Kidney capillary endothelial cell (primary cell): Measurements from ENCODE around the gene POR.

Source experiments
- DNase-seq: peaks from one replicate; pipeline ENCODE4 v3.0.0-alpha.2; 2018; ENCODE audit warnings: low spot score

POR gene

GRCh38 chr7:75979759-75980429 is 64.9 kb downstream of the POR start:
- DNase-seq, result no peak

DNA sequence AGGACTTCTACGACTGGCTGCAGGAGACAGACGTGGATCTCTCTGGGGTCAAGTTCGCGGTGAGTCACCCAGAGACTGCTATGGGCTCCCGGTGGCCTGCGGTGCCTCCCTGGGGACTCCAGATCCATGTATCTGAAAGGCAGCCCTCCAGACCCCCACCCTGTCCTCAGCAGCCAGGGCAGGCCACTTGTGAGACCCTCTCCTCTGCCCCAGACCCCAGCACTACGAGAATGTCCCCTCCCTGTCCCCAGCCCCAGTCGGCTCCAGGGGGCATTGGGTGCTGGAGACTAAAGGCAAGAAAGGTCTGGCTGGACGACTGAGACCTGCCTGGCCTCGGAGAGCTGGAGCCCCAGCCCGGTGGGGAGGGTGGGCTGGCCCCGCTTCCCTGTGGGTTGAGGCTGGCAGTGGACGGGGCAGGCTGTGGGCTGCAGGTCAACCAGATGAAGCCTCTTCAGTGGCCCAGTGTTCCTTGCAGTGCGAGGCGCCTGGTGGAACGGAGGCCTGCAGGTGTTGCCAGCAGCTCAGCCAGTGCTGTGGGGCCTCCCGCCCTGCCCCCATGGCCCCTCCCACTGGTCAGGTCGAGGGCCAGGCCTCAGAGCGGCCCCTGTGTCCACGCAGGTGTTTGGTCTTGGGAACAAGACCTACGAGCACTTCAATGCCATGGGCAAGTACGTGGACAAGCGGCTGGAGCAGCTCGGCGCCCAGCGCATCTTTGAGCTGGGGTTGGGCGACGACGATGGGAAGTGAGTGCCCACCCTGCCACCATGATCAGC is 65.7 kb downstream of the POR start:
- DNase-seq, result no peak

DNA sequence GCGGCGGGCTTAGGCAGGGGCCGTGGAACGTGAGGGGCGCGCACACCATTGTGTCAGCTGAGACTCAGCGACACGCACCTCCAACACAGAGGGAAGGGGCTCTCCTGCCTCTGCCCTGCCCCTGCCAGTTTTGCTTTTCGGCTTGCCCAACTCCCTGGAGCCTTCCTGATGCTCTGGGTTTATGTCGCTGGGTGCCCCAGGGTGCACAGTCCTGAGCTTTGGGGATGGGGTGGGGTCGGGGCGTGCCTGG is 66.2 kb downstream of the POR start:
- no peak for DNase-seq

DNA sequence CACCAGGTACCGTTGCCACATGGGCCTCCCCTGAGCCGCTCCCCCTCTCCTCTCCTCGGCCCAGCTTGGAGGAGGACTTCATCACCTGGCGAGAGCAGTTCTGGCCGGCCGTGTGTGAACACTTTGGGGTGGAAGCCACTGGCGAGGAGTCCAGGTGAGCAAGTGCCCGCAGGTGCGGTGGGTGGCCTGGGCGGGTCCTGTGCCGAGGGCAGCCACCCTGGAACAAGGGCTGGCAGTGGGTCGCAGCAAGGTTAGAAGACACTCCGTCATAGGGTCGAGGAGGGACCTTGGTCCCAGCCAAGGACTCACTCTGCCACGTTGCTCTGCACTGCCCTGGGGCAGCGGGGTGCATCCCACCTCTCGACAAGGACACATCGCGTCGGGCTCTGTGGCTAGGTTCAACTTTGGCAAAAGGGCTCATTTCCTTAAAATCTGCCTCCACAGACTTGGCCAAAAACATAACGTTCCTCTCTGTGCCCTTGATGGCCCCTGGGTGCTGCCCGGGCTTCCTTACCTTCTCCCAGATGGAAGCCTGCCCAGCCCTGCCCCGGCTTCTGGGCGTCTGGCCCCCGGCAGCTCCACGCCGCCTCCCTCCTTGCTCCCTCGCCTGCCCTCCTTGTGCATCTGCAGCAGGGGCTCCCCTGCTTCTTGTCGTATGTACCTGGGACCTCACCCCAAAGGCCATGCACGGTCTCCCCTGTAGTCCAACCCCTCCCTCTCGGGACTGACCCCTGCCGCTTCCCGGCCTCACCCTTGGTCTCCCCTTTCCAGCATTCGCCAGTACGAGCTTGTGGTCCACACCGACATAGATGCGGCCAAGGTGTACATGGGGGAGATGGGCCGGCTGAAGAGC is 66.7 kb downstream of the POR start:
- DNase-seq, result no peak

GRCh38 chr7:75982306-75983064 is 67.5 kb downstream of the POR start:
- no peak for DNase-seq

GRCh38 chr7:75983471-75984129 is 68.6 kb downstream of the POR start:
- DNase-seq, result no peak

DNA sequence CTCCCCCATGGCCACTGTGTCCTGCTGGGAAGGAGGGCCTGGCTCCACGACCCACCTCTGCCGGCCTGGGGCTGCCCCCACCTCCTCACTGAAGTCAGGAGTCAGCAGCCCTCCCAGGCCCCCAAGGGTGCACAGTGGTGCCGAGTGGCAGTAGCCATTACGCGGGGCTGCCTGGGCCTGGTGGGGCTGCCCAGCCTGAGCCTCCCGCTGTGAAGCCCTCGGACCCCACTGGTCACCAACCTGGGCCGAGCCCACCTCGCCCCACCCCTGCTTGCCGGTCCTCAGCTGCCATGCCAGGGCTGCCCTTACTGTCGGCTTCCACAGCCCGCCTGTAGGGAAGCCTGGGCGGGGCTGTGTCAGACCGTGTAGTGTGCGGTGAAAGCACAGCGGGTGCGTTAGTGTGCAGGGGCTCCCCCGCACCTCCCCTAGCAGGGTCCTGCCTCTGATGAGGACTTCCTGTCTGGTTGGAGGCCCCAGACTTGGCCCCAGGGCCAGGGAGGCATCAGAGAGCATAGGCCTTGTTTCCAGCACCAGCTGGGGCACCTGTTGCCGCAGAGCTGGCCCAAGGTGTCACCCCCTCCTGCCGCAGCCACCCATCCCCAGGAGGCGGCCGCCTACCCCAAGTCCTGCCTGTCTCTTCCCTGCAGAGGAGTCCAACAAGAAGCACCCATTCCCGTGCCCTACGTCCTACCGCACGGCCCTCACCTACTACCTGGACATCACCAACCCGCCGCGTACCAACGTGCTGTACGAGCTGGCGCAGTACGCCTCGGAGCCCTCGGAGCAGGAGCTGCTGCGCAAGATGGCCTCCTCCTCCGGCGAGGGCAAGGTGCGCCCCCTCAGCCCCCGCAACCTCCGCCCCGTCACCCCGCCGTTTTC is 69.4 kb downstream of the POR start:
- DNase-seq, result no peak

GRCh38 chr7:75985009-75985517 is 70.1 kb downstream of the POR start:
- DNase-seq, result no peak

DNA sequence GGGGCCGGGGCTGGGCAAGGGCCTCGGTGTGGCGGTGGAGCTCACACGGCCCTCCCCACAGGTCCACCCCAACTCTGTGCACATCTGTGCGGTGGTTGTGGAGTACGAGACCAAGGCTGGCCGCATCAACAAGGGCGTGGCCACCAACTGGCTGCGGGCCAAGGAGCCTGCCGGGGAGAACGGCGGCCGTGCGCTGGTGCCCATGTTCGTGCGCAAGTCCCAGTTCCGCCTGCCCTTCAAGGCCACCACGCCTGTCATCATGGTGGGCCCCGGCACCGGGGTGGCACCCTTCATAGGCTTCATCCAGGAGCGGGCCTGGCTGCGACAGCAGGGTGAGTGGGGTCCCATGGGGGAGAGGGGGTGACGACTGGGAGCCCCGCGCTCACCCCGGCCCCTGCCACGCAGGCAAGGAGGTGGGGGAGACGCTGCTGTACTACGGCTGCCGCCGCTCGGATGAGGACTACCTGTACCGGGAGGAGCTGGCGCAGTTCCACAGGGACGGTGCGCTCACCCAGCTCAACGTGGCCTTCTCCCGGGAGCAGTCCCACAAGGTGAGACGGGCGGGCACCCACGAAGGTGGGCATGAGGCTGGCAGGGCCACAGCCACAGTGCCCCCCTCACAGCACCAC is 70.7 kb downstream of the POR start:
- no peak for DNase-seq

GRCh38 chr7:75986147-75986781 is 71.3 kb downstream of the POR start:
- no peak for DNase-seq

DNA sequence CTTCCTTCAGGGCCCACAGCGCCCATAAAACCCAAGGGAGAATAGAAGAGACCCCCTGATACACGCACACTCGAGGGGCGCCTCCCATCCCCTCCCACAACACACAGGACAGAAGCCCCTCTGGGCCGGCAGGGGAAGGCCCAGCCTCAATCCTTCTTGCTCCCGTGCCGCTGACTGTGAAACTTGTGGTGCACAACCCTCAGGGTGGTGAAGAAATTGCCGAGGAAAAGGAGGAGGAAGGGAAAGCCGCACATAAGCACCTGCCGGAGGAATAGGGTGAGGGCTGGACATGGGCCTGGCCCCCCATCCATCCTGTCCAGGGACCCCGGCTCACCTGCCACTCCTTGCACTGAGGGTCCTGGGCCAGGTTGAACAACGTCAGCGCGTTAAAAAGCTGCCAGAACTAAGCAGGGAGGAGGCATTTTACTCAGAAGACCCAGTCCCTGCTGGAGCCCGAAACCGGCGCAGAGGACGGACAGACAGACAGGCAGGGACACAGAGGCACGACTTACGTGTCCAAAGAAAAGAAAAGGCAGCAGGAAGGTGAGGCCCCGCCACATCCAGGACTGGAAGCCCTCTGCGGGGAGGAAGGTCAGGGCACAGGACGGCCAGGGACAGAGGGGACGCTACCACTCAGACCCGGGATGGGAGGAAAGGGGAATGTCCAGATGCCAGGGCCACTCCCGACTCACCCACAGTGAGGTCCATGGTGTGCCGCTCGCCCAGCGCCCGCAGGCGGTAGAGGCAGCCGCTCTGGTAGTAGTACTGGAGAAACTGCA is 72.3 kb downstream of the POR start:
- DNase-seq, result no peak

- DNase-seq, result no peak
These were observed 73.0 kb downstream of the POR start for GRCh38 chr7:75987805-75988567.

DNA sequence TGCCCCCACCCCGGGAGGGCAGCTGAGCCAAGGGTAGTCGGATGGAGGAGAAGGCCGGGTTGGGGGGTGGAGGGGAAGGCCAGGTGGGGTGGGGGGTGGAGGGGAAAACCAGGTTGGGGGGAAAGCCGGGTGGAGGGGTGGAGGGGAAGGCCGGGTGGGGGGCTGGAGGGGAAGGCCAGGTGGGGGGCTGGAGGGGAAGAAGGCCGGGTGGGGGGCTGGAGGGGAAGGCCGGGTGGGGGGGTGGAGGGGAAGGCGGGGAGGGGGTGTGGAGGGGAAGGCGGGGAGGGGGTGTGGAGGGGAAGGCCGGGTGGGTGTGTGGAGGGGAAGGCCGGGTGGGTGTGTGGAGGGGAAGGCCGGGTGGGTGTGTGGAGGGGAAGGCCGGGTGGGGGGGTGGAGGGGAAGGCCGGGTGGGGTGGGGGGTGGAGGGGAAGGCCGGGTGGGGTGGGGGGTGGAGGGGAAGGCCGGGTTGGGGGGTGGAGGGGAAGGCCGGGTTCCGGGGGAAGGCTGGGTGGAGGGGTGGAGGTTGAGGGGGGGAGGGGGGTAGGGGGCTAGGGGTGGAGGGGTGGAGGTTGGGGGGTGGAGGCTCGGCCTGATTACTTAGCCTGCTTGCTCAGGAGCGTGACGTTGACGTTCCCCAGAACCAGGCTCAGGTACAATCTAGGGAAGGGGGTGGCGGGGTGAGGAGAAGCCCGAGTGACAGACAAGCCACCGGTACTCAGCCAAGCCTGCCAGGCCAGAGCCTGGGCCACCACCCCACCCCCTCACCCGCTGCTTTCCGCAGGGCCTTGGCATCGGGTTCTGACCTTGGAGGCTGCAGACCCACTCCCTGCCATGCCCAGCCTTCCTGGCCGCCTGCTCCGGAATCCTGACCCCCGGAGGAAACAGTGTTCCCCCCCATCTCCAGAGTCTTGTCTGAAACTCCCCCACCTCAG is 73.9 kb downstream of the POR start:
- no peak for DNase-seq

DNA sequence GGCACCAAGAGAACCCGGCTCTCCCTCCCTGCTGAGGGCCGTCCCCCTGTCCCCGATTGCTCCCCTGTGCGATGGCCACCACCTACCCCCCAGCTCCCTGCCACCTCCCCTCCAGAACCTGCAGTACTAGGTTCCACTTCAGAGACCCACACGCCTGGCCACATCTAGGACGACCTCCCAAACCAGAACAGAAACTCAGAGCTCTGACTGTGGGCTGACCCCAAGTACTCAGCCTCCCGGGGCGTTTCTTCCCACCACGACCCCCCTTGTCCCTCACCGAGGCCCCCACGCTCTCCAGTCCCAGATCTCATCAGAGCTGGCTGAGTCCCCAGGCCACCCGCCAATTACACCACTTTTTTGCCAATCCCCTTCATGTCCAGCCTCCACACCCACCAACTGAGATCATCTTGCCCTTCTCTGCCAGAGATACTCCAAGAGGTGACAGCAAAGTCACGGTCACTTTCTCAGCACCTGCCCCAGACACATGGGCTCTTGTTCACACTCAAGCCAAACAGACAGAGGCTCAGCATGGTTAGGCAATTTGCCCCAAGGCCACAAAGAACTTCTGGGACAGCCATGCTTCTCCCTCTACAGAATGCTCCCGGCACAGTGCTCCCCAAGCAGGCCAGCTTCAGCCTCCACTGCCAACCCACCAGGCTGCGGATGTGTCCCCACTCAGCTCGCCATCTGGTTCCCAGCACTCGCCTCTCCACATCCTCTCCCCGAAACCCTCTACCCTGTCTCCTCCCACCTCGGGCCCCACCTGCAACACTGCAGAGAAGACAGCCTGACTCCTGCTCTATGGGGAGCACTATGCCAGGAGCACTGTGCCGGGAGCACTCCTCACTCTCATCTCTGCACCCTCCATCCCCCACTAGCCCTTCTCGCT is 74.8 kb downstream of the POR start:
- DNase-seq, result no peak

DNA sequence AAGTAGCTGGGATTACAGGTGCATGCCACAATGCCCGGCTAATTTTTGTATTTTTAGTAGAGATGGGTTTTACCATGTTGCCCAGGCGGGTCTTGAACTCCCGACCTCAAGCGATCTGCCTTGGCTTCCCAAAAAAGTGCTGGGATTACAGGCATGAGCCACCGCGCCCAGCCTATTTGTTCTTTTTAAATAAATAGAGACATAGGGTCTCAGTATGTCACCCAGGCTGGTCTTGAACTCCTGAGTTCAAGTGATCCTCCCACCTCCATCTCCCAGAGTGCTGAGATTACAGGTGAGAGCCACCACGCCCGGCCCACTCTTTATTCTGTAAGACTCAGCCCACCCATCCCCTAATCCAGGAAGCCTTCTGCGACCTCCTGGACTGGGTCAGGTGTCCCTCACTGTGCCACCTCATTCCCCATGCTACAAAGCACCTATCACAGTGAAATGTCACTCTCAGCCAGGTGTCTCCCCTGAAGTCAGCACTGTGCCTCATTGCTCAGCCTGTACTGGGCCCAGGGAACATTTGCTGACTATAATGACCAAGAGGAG is 76.7 kb downstream of the POR start:
- DNase-seq, result no peak
